Measurements from ENCODE around the gene RPS2. TPM values are rescaled to one million over a fixed set of nuclear protein-coding genes. Genes with fewer than 3 reads are reported as not detected.

The RPS2 gene
- total RNA-seq, 2 experiments from 2014 or later: 2,461 to 3,120 TPM

DNA sequence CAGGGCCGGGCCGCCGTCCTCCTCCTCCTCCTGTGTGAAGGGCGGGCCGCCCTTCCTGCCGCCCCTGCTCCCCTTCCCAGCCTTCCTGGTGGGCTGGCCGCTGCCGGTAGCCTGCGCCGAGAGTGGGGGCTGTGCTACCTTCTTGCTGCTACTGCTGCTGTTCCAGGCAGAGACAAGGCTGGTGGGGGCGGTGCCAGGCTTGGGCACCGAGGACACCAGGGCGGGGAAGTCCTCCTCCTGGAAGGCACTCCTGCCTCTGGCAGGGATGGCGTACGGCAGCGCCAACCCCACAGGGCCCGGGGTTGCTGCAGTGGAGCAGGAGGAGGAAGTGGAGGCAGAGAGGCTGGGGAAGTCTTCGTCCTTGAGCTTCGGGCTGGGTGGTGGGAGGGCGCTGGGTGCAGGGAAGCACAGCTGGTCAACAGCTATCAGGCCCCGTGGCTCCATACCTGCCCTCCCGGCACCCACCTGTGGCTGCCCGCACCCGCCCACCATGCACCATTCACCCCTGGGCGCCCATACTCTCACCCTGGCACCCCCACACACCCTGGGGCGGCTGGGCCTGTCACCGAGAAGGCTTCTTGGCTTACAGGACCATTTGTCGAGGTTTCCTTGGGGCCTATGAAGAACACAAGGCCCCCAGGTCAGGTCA, 35.4 kb upstream of the RPS2 start:
- peaks cover 86% of the 10 kb centered on the region for H3K36me3 ChIP-seq (ENCODE audit: insufficient read depth, low read length)
- ChIA-PET CTCF (ENCODE audit: unreplicated experiment) (no interaction called here), POLR2A (no interaction called here)
- H3K4me2 ChIP-seq (ENCODE audit: low read length): no peak overlapping the region
- DNase-seq (ENCODE audit: low spot score): no peak
- H4K20me1 ChIP-seq (ENCODE audit: insufficient read depth, low read length): no peaks in the 10 kb centered on the region; the same call in 1 of the 2 replicates
- H3K9me2 ChIP-seq (ENCODE audit: insufficient read depth, low read length): no peaks in the 10 kb centered on the region
- BruUV-seq (replicated peaks): no TSS peak
- H3K9me3 ChIP-seq (ENCODE audit: low read length): no peaks in the 10 kb centered on the region
- no peak overlapping the region for H3K4me3 ChIP-seq (ENCODE audit: low read depth, low read length, poor library complexity, severe bottlenecking)
- intact Hi-C loops (cut with micrococcal nuclease; ENCODE audit: unreplicated experiment): no loop called here
- H3K79me2 ChIP-seq (ENCODE audit: insufficient read depth, low read depth, low read length): no peaks in the 10 kb centered on the region; the same call in 1 of the 2 replicates
- TF ChIP-seq, protein P1, sequence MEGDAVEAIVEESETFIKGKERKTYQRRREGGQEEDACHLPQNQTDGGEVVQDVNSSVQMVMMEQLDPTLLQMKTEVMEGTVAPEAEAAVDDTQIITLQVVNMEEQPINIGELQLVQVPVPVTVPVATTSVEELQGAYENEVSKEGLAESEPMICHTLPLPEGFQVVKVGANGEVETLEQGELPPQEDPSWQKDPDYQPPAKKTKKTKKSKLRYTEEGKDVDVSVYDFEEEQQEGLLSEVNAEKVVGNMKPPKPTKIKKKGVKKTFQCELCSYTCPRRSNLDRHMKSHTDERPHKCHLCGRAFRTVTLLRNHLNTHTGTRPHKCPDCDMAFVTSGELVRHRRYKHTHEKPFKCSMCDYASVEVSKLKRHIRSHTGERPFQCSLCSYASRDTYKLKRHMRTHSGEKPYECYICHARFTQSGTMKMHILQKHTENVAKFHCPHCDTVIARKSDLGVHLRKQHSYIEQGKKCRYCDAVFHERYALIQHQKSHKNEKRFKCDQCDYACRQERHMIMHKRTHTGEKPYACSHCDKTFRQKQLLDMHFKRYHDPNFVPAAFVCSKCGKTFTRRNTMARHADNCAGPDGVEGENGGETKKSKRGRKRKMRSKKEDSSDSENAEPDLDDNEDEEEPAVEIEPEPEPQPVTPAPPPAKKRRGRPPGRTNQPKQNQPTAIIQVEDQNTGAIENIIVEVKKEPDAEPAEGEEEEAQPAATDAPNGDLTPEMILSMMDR (conservative IDR thresholded peaks at IDR 0.05; ENCODE audit: low read length): no peak
- no peak for TF ChIP-seq EZH2phosphoT487 (IDR thresholded peaks at IDR 0.05; ENCODE audit: borderline replicate concordance, low read depth, low read length)
- peaks cover 9% of the 10 kb centered on the region for H3K4me1 ChIP-seq (ENCODE audit: insufficient read depth, low read length, poor library complexity, severe bottlenecking)
- no peak overlapping the region for H2AFZ ChIP-seq (ENCODE audit: low read length)
- no peak overlapping the region for H3K27ac ChIP-seq (ENCODE audit: low read depth, low read length, poor library complexity, severe bottlenecking)

DNA sequence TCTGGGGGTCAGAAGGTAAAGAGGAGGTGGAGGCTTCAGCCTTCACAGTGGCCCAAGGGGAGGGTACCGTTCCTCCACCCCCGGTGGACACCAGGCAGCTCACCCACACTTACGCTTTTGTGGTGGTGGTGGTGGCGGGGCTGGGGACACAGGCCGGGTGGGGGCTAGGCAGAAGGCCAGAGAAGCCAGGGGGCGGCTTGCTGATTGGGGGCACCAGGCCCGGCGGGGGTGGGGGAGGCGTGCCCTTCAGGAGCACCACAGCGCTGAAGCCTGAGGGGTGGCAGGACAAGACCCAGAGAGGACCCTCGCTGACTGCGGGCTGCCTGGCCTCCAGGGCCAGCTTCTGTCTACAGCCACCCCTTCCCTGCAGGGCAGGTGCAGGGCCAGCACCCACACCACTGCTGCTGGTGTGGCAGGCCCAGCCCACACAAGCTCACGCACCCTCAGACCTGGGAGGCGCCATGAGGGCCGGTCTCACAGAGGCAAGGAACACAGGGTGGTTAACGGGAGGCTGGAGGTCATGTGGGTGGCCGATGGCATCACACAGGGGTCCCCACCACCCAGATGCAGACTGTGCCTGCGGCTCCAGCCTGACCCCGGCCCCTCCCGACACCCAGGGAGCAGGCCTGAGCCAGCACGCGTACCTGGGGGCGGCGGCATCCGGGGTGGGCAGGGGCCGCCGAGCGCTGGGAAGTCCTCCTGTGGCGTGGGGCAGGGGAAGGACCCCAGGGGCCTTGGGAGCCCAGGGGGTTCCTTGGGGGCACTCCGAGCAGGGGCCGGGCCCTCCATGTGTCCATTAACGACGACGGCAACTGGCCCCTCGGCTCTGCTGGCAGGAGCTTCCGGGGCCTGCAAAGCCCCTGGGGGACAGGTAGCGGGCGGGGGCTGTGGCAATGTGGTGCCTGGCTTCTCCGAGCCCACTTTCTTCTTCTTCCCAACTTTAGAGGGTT, 34.5 kb upstream of the RPS2 start:
- Histone ChIP-seq H3K4me1 (ENCODE audit: insufficient read depth, low read length, poor library complexity, severe bottlenecking) (peaks cover 4% of the 10 kb centered on the region), H3K9me2 (ENCODE audit: insufficient read depth, low read length) (no peaks in the 10 kb centered on the region), H4K20me1 (ENCODE audit: insufficient read depth, low read length) (no peaks in the 10 kb centered on the region; the same call in 1 of the 2 replicates), H3K4me2 (ENCODE audit: low read length) (no peak overlapping the region), H3K27ac (ENCODE audit: low read depth, low read length, poor library complexity, severe bottlenecking) (no peak overlapping the region), H3K79me2 (ENCODE audit: insufficient read depth, low read depth, low read length) (no peaks in the 10 kb centered on the region; the same call in 1 of the 2 replicates), H2AFZ (ENCODE audit: low read length) (no peak overlapping the region), H3K4me3 (ENCODE audit: low read depth, low read length, poor library complexity, severe bottlenecking) (no peak overlapping the region), H3K36me3 (ENCODE audit: insufficient read depth, low read length) (peaks cover 84% of the 10 kb centered on the region), H3K9me3 (ENCODE audit: low read length) (no peaks in the 10 kb centered on the region)
- ChIA-PET POLR2A (no interaction called here), CTCF (ENCODE audit: unreplicated experiment) (no interaction called here)
- TF ChIP-seq EZH2phosphoT487 (IDR thresholded peaks at IDR 0.05; ENCODE audit: borderline replicate concordance, low read depth, low read length): no peak
- TF ChIP-seq, protein P1 (conservative IDR thresholded peaks at IDR 0.05; ENCODE audit: low read length): no peak
- intact Hi-C loops (cut with micrococcal nuclease; ENCODE audit: unreplicated experiment): no loop called here
- no TSS peak for BruUV-seq (replicated peaks)
- no peak for DNase-seq (ENCODE audit: low spot score)

All from OCI-LY7 (cell line).